ENCODE data around the gene SF3A1. TPM values are rescaled to one million over a fixed set of nuclear protein-coding genes. Genes with fewer than 3 reads are reported as not detected.

Gene SF3A1
- total RNA-seq, 1 donor from 2014 or later, result 157 TPM

DNA sequence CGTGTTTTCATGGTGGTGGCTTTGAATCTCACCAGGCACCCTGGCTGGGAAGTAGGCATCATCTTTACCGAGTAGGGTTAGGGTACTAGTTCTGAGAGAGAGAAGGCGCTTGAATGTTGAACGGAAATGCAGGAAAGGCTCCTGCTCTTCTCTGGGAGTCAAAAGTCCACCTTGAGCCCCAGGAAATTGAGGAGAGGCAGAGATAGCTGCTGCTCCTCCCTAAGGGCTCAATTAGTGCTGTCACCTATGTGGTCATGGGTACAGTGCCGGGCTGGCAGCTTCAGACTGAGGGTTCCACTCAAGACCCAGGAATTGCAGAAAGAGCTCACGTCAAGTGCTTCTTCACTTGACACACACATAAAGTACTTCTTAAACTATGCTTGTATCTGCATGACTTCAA is 1.8 kb upstream of the SF3A1 start:
- Mint-ChIP-seq H3K9me3 (ENCODE audit: unreplicated experiment) (peaks cover 8% of the 10 kb centered on the region), H3K4me1 (ENCODE audit: low read depth, unreplicated experiment) (peaks cover 35% of the 10 kb centered on the region), H3K36me3 (ENCODE audit: unreplicated experiment) (no peaks in the 10 kb centered on the region), H3K27me3 (ENCODE audit: unreplicated experiment) (peaks cover 10% of the 10 kb centered on the region), H3K4me3 (ENCODE audit: unreplicated experiment) (peak overlapping the region; percentile 97), H3K27ac (ENCODE audit: unreplicated experiment) (peak overlapping the region; percentile 94)
- TF ChIP-seq, protein P1, sequence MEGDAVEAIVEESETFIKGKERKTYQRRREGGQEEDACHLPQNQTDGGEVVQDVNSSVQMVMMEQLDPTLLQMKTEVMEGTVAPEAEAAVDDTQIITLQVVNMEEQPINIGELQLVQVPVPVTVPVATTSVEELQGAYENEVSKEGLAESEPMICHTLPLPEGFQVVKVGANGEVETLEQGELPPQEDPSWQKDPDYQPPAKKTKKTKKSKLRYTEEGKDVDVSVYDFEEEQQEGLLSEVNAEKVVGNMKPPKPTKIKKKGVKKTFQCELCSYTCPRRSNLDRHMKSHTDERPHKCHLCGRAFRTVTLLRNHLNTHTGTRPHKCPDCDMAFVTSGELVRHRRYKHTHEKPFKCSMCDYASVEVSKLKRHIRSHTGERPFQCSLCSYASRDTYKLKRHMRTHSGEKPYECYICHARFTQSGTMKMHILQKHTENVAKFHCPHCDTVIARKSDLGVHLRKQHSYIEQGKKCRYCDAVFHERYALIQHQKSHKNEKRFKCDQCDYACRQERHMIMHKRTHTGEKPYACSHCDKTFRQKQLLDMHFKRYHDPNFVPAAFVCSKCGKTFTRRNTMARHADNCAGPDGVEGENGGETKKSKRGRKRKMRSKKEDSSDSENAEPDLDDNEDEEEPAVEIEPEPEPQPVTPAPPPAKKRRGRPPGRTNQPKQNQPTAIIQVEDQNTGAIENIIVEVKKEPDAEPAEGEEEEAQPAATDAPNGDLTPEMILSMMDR (IDR thresholded peaks at IDR 0.05; ENCODE audit: partially characterized antibody, unreplicated experiment), result no peak
- DNase-seq, result no peak

DNA sequence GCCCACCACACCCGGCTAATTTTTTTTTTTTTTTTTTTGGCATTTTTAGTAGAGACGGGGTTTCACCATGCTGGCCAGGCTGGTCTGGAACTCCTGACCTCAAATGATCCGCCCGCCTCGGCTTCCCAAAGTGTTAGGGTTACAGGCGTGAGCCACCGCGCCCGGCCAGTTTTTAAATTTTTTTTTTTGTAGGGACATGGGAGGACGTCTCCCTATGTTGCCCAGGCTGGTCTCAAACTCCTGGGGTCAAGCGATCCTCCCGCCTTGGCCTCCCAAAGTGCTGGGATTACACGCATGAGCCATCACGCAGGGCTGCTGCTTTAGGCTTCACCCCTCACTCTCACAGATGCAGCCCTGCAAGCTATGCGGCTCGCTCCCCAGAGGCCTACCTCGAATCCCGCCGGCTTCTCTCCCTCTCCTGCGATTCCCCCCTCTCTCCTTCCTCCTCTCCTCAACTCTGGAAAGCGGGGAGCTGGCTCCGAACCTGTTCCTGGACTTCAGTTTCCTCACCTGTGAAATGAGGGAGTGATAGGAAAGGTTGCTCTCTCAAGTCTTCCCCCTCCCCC is 1.0 kb upstream of the SF3A1 start:
- peak; percentile 45 for DNase-seq
- TF ChIP-seq, protein P1 (IDR thresholded peaks at IDR 0.05; ENCODE audit: partially characterized antibody, unreplicated experiment), result no peak
- H3K4me3 Mint-ChIP-seq (ENCODE audit: unreplicated experiment), result peak overlapping the region; percentile 97
- H3K27ac Mint-ChIP-seq (ENCODE audit: unreplicated experiment), result peak overlapping the region; percentile 94
- H3K27me3 Mint-ChIP-seq (ENCODE audit: unreplicated experiment), result peaks cover 10% of the 10 kb centered on the region
- peaks cover 31% of the 10 kb centered on the region for H3K4me1 Mint-ChIP-seq (ENCODE audit: low read depth, unreplicated experiment)
- peaks cover 8% of the 10 kb centered on the region for H3K9me3 Mint-ChIP-seq (ENCODE audit: unreplicated experiment)
- H3K36me3 Mint-ChIP-seq (ENCODE audit: unreplicated experiment), result no peaks in the 10 kb centered on the region

DNA sequence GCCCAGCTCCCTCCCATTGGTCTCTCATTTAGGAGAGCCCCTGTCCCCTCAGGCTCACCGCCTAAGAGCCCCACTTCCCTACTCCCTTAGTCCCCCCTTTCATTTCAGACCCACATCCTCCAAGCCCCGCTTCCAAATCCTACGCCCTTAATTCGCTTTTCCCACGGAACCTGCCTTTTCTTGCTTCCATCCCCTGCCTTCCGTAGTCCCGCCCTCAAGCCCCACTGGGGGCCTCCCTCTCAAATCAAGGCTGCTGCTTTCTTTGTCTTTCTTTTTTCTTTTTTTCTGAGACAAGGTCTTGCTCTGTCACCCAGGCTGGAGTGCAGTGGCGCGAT is 509 bp upstream of the SF3A1 start:
- peaks cover 26% of the 10 kb centered on the region for H3K4me1 Mint-ChIP-seq (ENCODE audit: low read depth, unreplicated experiment)
- peak overlapping the region; percentile 97 for H3K4me3 Mint-ChIP-seq (ENCODE audit: unreplicated experiment)
- peaks cover 10% of the 10 kb centered on the region for H3K27me3 Mint-ChIP-seq (ENCODE audit: unreplicated experiment)
- DNase-seq, result no peak
- TF ChIP-seq, protein P1 (IDR thresholded peaks at IDR 0.05; ENCODE audit: partially characterized antibody, unreplicated experiment), result no peak
- no peaks in the 10 kb centered on the region for H3K36me3 Mint-ChIP-seq (ENCODE audit: unreplicated experiment)
- peaks cover 8% of the 10 kb centered on the region for H3K9me3 Mint-ChIP-seq (ENCODE audit: unreplicated experiment)
- peak overlapping the region; percentile 82 for H3K27ac Mint-ChIP-seq (ENCODE audit: unreplicated experiment)

DNA sequence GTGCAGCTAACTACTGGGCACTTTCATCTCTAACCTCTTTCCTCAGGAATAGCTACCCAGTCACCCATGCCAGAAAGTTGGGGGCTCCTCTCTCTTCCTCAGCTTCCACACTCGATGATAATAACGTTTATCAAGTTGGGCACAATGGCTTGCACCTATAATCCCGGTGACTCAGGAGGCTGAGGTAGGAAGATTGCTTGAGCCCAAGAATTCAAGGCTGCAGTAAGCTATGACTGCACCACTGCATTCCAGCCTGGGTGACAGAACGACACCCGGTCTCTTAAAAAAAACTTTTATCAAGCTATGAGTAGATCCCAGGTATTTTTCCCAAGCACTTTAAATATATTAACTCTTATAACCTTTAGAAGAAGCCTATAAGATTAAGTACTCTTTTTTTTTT is 2.0 kb downstream of the SF3A1 start:
- peaks cover 25% of the 10 kb centered on the region for H3K4me1 Mint-ChIP-seq (ENCODE audit: low read depth, unreplicated experiment)
- H3K4me3 Mint-ChIP-seq (ENCODE audit: unreplicated experiment), result no peak overlapping the region
- DNase-seq, result no peak
- no peaks in the 10 kb centered on the region for H3K36me3 Mint-ChIP-seq (ENCODE audit: unreplicated experiment)
- H3K9me3 Mint-ChIP-seq (ENCODE audit: unreplicated experiment), result peaks cover 10% of the 10 kb centered on the region
- TF ChIP-seq, protein P1 (IDR thresholded peaks at IDR 0.05; ENCODE audit: partially characterized antibody, unreplicated experiment), result no peak
- H3K27ac Mint-ChIP-seq (ENCODE audit: unreplicated experiment), result peak overlapping the region; percentile 72
- H3K27me3 Mint-ChIP-seq (ENCODE audit: unreplicated experiment), result peaks cover 13% of the 10 kb centered on the region

DNA sequence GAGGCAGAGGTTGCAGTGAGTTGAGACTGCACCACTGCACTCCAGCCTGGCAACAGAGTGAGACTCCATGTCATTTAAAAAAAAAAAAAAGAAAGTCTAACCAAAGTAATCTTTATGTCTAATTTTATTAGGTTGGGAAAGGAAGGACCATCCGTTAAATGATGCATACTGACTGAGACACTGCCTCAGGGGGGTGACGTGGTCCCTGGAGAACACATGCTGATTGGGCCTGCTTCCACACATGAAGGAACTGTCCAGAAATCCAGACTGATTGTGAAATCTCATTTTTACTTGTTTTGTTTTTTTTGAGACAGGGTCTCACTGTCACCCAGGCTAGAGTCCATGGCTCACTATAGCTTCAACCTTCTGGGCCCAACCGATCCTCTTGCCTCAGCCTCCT is 5.5 kb downstream of the SF3A1 start:
- H3K27ac Mint-ChIP-seq (ENCODE audit: unreplicated experiment), result no peak overlapping the region
- H3K9me3 Mint-ChIP-seq (ENCODE audit: unreplicated experiment), result peaks cover 3% of the 10 kb centered on the region
- no peak for DNase-seq
- H3K27me3 Mint-ChIP-seq (ENCODE audit: unreplicated experiment), result peaks cover 10% of the 10 kb centered on the region
- no peak overlapping the region for H3K4me3 Mint-ChIP-seq (ENCODE audit: unreplicated experiment)
- peaks cover 15% of the 10 kb centered on the region for H3K4me1 Mint-ChIP-seq (ENCODE audit: low read depth, unreplicated experiment)
- TF ChIP-seq, protein P1 (IDR thresholded peaks at IDR 0.05; ENCODE audit: partially characterized antibody, unreplicated experiment), result no peak
- no peaks in the 10 kb centered on the region for H3K36me3 Mint-ChIP-seq (ENCODE audit: unreplicated experiment)
